SK-N-SH (cell line): ENCODE data around the gene XXYLT1. TPM values are rescaled to one million over a fixed set of nuclear protein-coding genes. Genes with fewer than 3 reads are reported as not detected.

Source experiments
- CTCF ChIA-PET: fragments of 300-600, 350-600 bp; formaldehyde crosslinking; extraction: SDS; loops from one replicate; lab custom pipeline; 2021; lab: Yijun Ruan, JAX
- POLR2A ChIA-PET: fragments of 350-600 bp; sonication (Branson Sonifier 250); formaldehyde crosslinking; extraction: SDS; loops from one replicate; lab custom pipeline; 2020; ENCODE audit warnings: antibody characterized with exemption, inconsistent platforms; lab: Yijun Ruan, JAX
- DNase-seq: peaks from one replicate; pipeline ENCODE4 v3.0.0; 2012
- H2AFZ ChIP-seq: fragments of 200-600 bp; sonication (generic); 2 replicates; pipeline ENCODE4 v1.8.1; 2016; ENCODE audit warnings: antibody characterized with exemption, mild to moderate bottlenecking, low read depth
- H3F3A ChIP-seq: fragments of 200-600 bp; sonication (generic); replicated peaks from 2 replicates; pipeline ENCODE3; 2016; ENCODE audit warnings: antibody characterized with exemption, mild to moderate bottlenecking; ENCODE audit not compliant: insufficient read depth
- H3K27ac ChIP-seq, 2 experiments: fragments of 200-500 bp in 1 of 2; fragments of 200-600 bp in 1 of 2; sonication (Bioruptor generic) in 1 of 2; sonication (generic), shearing (Covaris generic) in 1 of 2; 2 replicates each; pipeline versions ENCODE4 v1.5.1 to v1.6.1; 2014 to 2016; ENCODE audit warnings: low read depth in 2 of 2, inconsistent platforms in 1 of 2, low read length in 1 of 2, mild to moderate bottlenecking in 1 of 2, mixed read lengths in 1 of 2
- H3K27me3 ChIP-seq: fragments of 200-600 bp; sonication (generic), shearing (Covaris generic); 2 replicates; pipeline ENCODE4 v1.6.1; 2016; ENCODE audit warnings: mixed run types; ENCODE audit not compliant: insufficient read depth
- H3K36me3 ChIP-seq, 2 experiments: fragments of 200-500 bp in 1 of 2; fragments of 200-600 bp in 1 of 2; sonication (Bioruptor generic) in 1 of 2; sonication (generic) in 1 of 2; replicated peaks in 1 of 2; 2 replicates each; pipeline versions ENCODE3 to v1.5.1; 2014 to 2016; ENCODE audit warnings: low read length in 1 of 2, mild to moderate bottlenecking in 1 of 2; ENCODE audit not compliant: insufficient read depth in 2 of 2, control insufficient read depth in 1 of 2
- H3K4me1 ChIP-seq, 2 experiments: fragments of 200-500 bp in 1 of 2; fragments of 200-600 bp in 1 of 2; sonication (Bioruptor generic) in 1 of 2; sonication (generic), shearing (Covaris generic) in 1 of 2; 2 replicates each; pipeline versions ENCODE4 v1.5.1 to v1.6.1; 2014 to 2016; ENCODE audit warnings: low read depth in 1 of 2, low read length in 1 of 2, mixed run types in 1 of 2; ENCODE audit not compliant: insufficient read depth in 2 of 2, control insufficient read depth in 1 of 2
- H3K4me2 ChIP-seq: fragments of 200-600 bp; sonication (generic), shearing (Covaris generic); 2 replicates; pipeline ENCODE4 v1.6.1; 2017; ENCODE audit warnings: mixed run types
- H3K4me3 ChIP-seq, 2 experiments: fragments of 200-500 bp in 1 of 2; fragments of 200-600 bp in 1 of 2; sonication (Bioruptor generic) in 1 of 2; sonication (generic), shearing (Covaris generic) in 1 of 2; 2 replicates each; pipeline versions ENCODE4 v1.5.1 to v1.8.1; 2014 to 2016; ENCODE audit warnings: low read depth in 2 of 2, inconsistent platforms in 1 of 2, low read length in 1 of 2, mild to moderate bottlenecking in 1 of 2, mixed read lengths in 1 of 2, moderate library complexity in 1 of 2
- H3K79me2 ChIP-seq: fragments of 200-600 bp; sonication (generic); 2 replicates; pipeline ENCODE4 v1.8.1; 2017; ENCODE audit warnings: mild to moderate bottlenecking; ENCODE audit not compliant: insufficient read depth
- H3K9ac ChIP-seq: fragments of 200-600 bp; sonication (generic); 2 replicates; pipeline ENCODE4 v1.6.1; 2017; ENCODE audit warnings: mixed run types
- H3K9me2 ChIP-seq: fragments of 200-600 bp; sonication (generic); 2 replicates; pipeline ENCODE4 v1.6.1; 2017; ENCODE audit warnings: mixed run types
- H3K9me3 ChIP-seq: fragments of 200-600 bp; sonication (generic); 2 replicates; pipeline ENCODE4 v1.6.1; 2017; ENCODE audit warnings: mixed run types, mild to moderate bottlenecking, moderate library complexity
- H4K20me1 ChIP-seq: fragments of 200-600 bp; sonication (generic); 2 replicates; pipeline ENCODE4 v1.6.1; 2017; ENCODE audit warnings: mild to moderate bottlenecking, mixed run types; ENCODE audit not compliant: insufficient read depth
- EP300 ChIP-seq, 2 experiments: IDR thresholded peaks; 2 replicates each; pipeline versions ENCODE4 v1.4.0 to v1.6.1; 2012; ENCODE audit warnings: borderline replicate concordance in 1 of 2, low read depth in 1 of 2, low read length in 1 of 2
- FOSL2 ChIP-seq: IDR thresholded peaks from 2 replicates; pipeline ENCODE4 v1.4.0; 2012; ENCODE audit warnings: low read depth, mild to moderate bottlenecking, moderate library complexity, borderline replicate concordance
- IRF3 ChIP-seq: fragments of 150-350 bp; IDR thresholded peaks from 2 replicates; pipeline ENCODE4 v1.6.1; 2016; ENCODE audit warnings: mild to moderate bottlenecking, low read depth, low read length
- MAX ChIP-seq: IDR thresholded peaks from 2 replicates; pipeline ENCODE4 v1.4.0; 2012; ENCODE audit warnings: low read depth
- MXI1 ChIP-seq: IDR thresholded peaks from 2 replicates; pipeline ENCODE4 v1.6.1; 2012; ENCODE audit warnings: mild to moderate bottlenecking, low read depth, low read length, improper control_type of control experiment
- RAD21 ChIP-seq: IDR thresholded peaks from 2 replicates; pipeline ENCODE4 v1.6.1; 2012; ENCODE audit warnings: mild to moderate bottlenecking, low read length
- RCOR1 ChIP-seq: fragments of 150-350 bp; IDR thresholded peaks from 2 replicates; pipeline ENCODE4 v1.6.1; 2017; ENCODE audit warnings: antibody characterized with exemption, low read length
- REST ChIP-seq: IDR thresholded peaks from 2 replicates; pipeline ENCODE4 v1.6.1; 2012; ENCODE audit warnings: mild to moderate bottlenecking, low read depth, low read length, moderate library complexity
- TAF1 ChIP-seq: IDR thresholded peaks from 2 replicates; pipeline ENCODE4 v1.6.1; 2012; ENCODE audit warnings: low read depth, mild to moderate bottlenecking, low read length, moderate library complexity, borderline replicate concordance
- TCF12 ChIP-seq: IDR thresholded peaks from 2 replicates; pipeline ENCODE4 v1.4.0; 2012
- TEAD4 ChIP-seq: IDR thresholded peaks from 2 replicates; pipeline ENCODE4 v1.4.0; 2012; ENCODE audit warnings: mild to moderate bottlenecking, borderline replicate concordance; ENCODE audit not compliant: insufficient read depth
- WGBS: methylation state at CpG from one replicate; pipeline ENCODE4 v1.1.6; 2017; ENCODE audit warnings: low lambda C conversion rate; 5-methylcytosine and 5-hydroxymethylcytosine counted together
- polyA plus RNA-seq, 3 experiments: library from polyadenylated mRNA; depleted of rRNA; stranded (reverse); fragments of >200 nt; gene quantifications; 2 replicates each; pipeline ENCODE4 v1.2.3, GENCODE V29; 2012

Gene XXYLT1
- polyA plus RNA-seq, 1 of the 3 experiments (the other 2 are of a cell fraction): 22.6 TPM

GRCh38 chr3:195177422-195178123 lies 93.4 kb downstream of the XXYLT1 start:
- Histone ChIP-seq H3K27me3 (no peaks in the 10 kb centered on the region), H3K9me3 (no peaks in the 10 kb centered on the region), H3K4me2 (no peak overlapping the region), H4K20me1 (no peaks in the 10 kb centered on the region), H3F3A (no peaks in the 10 kb centered on the region), H3K4me3 (no peak overlapping the region), H3K79me2 (no peaks in the 10 kb centered on the region; the same call in 1 of the 2 replicates), H3K36me3 (no peaks in the 10 kb centered on the region), H3K27ac (peak overlapping the region in 1 of 2 experiments; percentile 88; a peak in 2 of 4 replicates), H3K9me2 (no peaks in the 10 kb centered on the region), H3K4me1 (peaks cover 17 to 51% of the 10 kb centered on the region in 2 experiments), H2AFZ (no peak overlapping the region), H3K9ac (no peak overlapping the region)
- CTCF ChIA-PET: interaction anchor here (0.8 to 1.0 kb wide), 4 partner anchors 11 to 495 kb away, joined by 3 to 5 read pairs (median 3); no protein-coding TSS in a partner anchor
- no peak for DNase-seq
- POLR2A ChIA-PET: interaction anchor here (0.7 to 1.2 kb wide), 2 partner anchors 18 to 52 kb away, joined by 4 to 5 read pairs; no protein-coding TSS in a partner anchor
- WGBS: 92% methylated on average over 6 of the region's 6 CpGs
- no peak for TF ChIP-seq MAX
- no peak for TF ChIP-seq TAF1
- no peak for TF ChIP-seq RAD21
- no peak for TF ChIP-seq IRF3
- TF ChIP-seq MXI1: no peak
- no peak for TF ChIP-seq TCF12
- no peak for TF ChIP-seq EP300 (IDR thresholded peaks at IDR 0.05; ENCODE audit: borderline replicate concordance in 1 of 2, low read depth in 1 of 2, low read length in 1 of 2)

GRCh38 chr3:195176776-195177175 lies 94.2 kb downstream of the XXYLT1 start:
- WGBS: 89% methylated on average over 4 of the region's 12 CpGs
- Histone ChIP-seq H3K9me2 (no peaks in the 10 kb centered on the region), H3K9me3 (no peaks in the 10 kb centered on the region), H4K20me1 (no peaks in the 10 kb centered on the region), H3K36me3 (no peaks in the 10 kb centered on the region), H3K9ac (no peak overlapping the region), H3K4me3 (no peak overlapping the region), H3K4me2 (no peak overlapping the region), H2AFZ (no peak overlapping the region), H3K27ac (no peak overlapping the region; a peak in 1 of 4 replicates), H3F3A (no peaks in the 10 kb centered on the region), H3K79me2 (no peaks in the 10 kb centered on the region; the same call in 1 of the 2 replicates), H3K4me1 (peaks cover 10 to 50% of the 10 kb centered on the region in 2 experiments; a peak in 2 of 4 replicates), H3K27me3 (no peaks in the 10 kb centered on the region)
- no peak for DNase-seq
- ChIA-PET POLR2A (no interaction called here), CTCF (interaction anchor here (0.8 to 1.2 kb wide), 2 partner anchors 15 to 494 kb away, joined by 3 to 4 read pairs; no protein-coding TSS in a partner anchor)
- no peak for TF ChIP-seq REST
- no peak for TF ChIP-seq FOSL2
- TF ChIP-seq EP300 (IDR thresholded peaks at IDR 0.05; ENCODE audit: borderline replicate concordance in 1 of 2, low read depth in 1 of 2, low read length in 1 of 2): no peak
- no peak for TF ChIP-seq MXI1
- no peak for TF ChIP-seq TEAD4
- TF ChIP-seq TAF1: no peak
- no peak for TF ChIP-seq RCOR1
